IPS-NIHi11 (cell line): ENCODE data around the gene ARHGEF9.
"Not testable (repeated sequence)": the region's sequence is repeated elsewhere in the genome, so short reads cannot be mapped to it uniquely, and the experiment has no call there.

Experiments used
- DNase-seq: peaks from one replicate; pipeline ENCODE4 v3.0.0; 2012; ENCODE audit warnings: mixed read lengths, low spot score

ARHGEF9 gene

DNA sequence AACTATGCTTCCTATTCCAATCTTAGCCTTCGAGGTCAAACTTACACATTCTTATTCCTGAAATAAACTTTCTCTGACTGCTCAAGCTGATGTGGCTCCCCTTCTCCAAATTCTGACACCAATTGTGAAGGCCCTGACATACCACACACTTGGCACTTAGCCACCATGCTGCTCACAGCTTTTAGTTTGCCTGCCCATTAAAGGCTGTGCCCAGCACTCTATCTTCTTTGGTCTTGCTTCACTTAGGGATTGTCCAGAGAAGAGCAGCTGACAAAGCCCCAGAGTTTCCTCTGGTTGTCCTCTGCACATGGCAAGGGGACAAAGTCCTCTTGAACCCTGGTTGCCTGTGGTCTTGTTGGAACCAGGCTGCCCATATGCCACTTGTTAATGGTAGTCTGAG, 126.1 kb downstream of the ARHGEF9 start:
- no peak for DNase-seq

DNA sequence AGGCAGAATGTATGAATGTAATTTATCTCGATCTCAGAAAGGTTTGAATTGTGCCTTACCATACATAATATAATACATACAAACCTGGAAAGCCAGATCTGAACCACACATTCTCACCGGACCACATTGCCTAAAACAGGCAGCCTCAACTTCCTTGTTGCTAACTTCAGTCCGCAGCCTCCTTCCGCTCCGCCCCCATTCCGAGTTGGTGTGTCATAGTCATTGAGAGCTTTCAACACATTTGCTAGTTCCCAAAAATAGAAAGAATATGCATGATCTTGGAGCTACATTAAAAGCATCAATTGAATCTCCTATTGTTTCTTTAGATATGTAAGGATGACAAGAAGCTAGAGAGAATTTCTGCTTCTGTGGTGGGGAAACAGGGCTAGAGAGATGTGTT, 127.2 kb downstream of the ARHGEF9 start:
- DNase-seq = no peak

DNA sequence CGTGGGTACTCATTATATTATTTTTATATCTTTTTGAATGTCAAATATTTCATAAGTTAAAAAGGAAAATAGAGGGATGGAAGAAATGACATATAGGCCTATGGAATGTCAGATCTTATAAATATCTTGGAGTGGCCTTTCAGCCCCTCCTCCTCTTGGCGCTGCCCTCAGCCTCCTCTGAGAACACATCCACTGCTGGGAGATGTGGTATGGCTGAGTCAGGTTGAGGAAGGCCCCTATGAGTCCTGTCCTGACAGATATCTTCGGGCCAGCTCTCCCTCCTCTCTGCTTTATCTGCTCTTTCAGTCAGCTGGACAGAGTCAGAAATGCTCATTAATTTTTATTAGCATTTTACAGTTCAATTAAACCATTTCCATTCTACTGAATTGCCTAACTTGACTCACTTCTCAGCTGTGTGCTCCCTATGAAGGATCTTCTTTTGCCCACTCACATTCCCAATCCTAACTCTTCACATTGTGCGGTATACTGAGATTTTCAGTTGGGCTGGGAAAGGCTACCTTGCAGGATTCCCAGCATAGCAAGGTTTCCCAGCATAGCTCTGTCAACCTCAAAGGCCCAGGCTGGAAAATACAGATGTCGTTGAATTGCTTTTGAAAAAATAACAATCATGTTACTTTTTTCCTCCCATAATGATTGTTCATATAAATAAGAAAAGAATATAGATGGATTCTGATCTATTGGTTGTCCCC, 128.0 kb downstream of the ARHGEF9 start:
- DNase-seq = no peak

DNA sequence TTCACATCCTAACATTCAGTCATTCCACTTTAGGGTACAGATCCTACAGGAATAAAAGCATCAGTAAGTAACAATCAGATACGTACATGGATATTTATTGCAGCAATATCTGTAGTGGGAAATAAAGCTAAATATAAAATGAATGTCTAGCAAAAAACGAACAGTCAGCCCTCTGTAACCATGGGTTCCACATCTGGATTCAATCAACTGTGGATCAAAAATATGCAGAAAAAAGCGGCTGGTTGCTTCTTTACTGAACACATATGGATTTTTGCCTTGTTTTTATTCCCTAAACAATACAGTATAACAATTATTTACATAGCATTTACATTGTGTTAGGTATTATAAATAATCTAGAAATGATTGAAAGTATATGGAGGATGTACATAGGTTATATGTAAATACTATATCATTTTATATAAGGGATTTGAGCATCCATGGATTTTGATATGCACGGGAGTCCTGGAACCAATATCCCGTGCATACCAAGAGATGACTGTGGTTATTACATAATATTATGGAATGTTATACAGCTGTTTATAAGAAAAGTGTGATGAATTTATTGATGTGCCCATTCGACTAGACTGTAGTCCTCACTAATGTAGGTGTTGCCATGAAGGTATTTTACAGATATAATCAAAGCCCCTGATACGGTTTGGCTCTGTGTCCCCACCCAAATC, 132.8 kb downstream of the ARHGEF9 start:
- no peak for DNase-seq

DNA sequence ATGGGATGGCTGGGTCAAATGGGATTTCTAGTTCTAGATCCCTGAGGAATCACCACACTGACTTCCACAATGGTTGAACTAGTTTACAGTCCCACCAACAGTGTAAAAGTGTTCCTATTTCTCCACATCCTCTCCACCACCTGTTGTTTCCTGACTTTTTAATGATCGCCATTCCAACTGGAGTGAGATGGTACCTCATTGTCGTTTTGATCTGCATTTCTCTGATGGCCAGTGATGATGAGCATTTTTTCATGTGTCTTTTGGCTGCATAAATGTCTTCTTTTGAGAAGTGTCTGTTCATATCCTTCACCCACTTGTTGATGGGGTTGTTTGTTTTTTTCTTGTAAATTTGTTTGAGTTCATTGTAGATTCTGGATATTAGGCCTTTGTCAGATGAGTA, 139.3 kb downstream of the ARHGEF9 start:
- not testable (repeated sequence) for DNase-seq

DNA sequence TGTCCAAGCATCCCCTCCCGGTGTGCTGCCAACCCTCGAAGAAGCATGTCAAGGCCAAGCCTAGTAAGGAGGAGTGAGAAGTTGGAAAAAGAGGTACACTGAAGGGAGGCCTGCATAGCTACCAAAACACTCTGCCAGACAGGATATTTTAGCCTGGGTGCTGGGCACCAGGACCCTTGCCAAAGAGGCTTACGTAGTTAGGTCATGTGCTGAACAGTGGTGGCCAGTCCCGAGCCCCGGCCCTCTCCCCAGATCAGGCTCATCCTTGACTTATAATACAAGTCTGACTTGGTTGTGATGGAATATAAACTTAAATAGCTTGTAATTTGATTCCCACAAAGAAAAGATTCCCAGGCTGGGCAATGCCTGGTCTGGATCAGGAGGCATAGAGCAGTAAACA, 149.3 kb downstream of the ARHGEF9 start:
- no peak for DNase-seq

DNA sequence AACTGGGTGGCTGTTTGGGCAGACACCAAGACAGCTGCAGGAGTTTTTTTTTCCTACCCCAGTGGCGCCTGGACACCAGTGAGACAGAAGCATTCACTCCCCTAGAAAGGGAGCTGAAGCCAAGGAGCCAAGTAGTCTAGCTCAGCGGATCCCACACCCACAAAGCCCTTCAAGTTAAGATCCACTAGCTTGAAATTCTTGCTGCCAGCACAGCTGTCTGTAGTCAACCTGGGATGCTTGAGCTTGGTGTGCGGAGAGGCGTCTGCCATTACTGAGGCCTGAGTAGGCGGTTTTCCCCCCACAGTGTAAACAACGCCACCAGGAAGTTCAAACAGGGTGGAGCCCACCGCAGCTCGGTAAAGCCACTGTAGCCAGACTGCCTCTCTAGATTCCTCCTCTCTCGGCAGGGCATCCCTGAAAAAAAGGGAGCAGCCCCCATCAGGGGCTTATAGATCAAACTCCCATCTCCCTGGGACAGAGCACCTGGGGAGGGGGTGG, 171.4 kb downstream of the ARHGEF9 start:
- no peak for DNase-seq

DNA sequence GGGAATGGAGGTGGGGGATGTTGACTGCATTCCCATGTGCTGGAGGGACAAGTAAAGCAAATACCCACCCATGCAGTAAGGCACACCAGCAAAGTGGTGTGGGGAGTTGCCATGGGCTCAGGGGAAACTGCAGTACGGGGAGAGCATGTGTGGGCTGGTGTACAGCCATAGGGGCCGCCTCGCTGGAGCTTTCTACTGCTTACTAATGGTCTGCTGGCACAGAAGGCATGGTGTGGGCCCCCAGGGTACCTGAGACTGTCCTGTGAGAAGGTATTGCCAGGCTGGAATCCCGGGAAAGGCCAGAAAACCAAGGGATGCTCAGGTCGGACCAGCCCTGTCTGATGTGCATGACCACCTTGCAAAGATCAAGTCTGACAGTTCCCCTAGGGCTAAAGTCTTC, 199.1 kb downstream of the ARHGEF9 start:
- DNase-seq = no peak
